Naive thymus-derived CD4-positive, alpha-beta T cell (primary cell): Measurements from ENCODE around the gene OXNAD1. TPM values are rescaled to one million over a fixed set of nuclear protein-coding genes. Genes with fewer than 3 reads are reported as not detected.

Experiments
- ATAC-seq: fragments of 150-1000 bp; cut with Tn5 transposase; 2 replicates; pipeline ENCODE4 v1.10.0; 2021; ENCODE audit warnings: mild to moderate bottlenecking, moderate library complexity
- CTCF ChIA-PET: fragments of 350-600 bp; sonication (Branson Sonifier 250); formaldehyde crosslinking; loops from one replicate; lab custom pipeline; 2021; ENCODE audit warnings: antibody characterized with exemption; lab: Charles Lee
- POLR2A ChIA-PET: fragments of 350-600 bp; sonication (Branson Sonifier 250); formaldehyde crosslinking; loops from one replicate; lab custom pipeline; 2021; ENCODE audit warnings: antibody characterized with exemption, inconsistent platforms; lab: Charles Lee
- DNase-seq, 9 donors: peaks; one replicate each; pipeline versions ENCODE4 v3.0.0 to v3.0.0-alpha.2; 2020 to 2022; ENCODE audit warnings: mixed read lengths in 1 of 9
- H3K27ac ChIP-seq: one replicate; pipeline ENCODE4 v1.7.0; 2013; ENCODE audit warnings: mild to moderate bottlenecking, low read depth, low read length, moderate library complexity
- H3K27me3 ChIP-seq, 2 donors: one replicate each; pipeline ENCODE4 v1.7.0; 2013; ENCODE audit warnings: low read length in 2 of 2, mild to moderate bottlenecking in 2 of 2, moderate library complexity in 2 of 2; ENCODE audit not compliant: control insufficient read depth in 2 of 2, insufficient read depth in 2 of 2
- H3K36me3 ChIP-seq, 3 experiments: 1 replicate in 2 of 3; 2 replicates in 1 of 3; pipeline ENCODE4 v1.7.0; 2013; ENCODE audit warnings: low read length in 3 of 3, mild to moderate bottlenecking in 3 of 3, moderate library complexity in 1 of 3; ENCODE audit not compliant: insufficient read depth in 3 of 3, control insufficient read depth in 2 of 3
- H3K4me1 ChIP-seq, 2 donors: one replicate each; pipeline ENCODE4 v1.7.0; 2013; ENCODE audit warnings: low read length in 2 of 2, mild to moderate bottlenecking in 2 of 2, moderate library complexity in 1 of 2; ENCODE audit not compliant: control insufficient read depth in 2 of 2, insufficient read depth in 2 of 2
- H3K4me3 ChIP-seq: 2 replicates; pipeline ENCODE4 v1.7.0; 2013; ENCODE audit warnings: mild to moderate bottlenecking, low read length
- H3K9me3 ChIP-seq, 3 experiments: 1 replicate in 2 of 3; 2 replicates in 1 of 3; pipeline ENCODE4 v1.7.0; 2013; ENCODE audit warnings: low read length in 3 of 3; ENCODE audit not compliant: control insufficient read depth in 2 of 3
- H3K27ac Mint-ChIP-seq, 9 donors: one replicate each; pipeline ENCODE4 v1.8.0; 2020 to 2022; ENCODE audit warnings: mixed read lengths in 9 of 9, mild to moderate bottlenecking in 8 of 9, moderate library complexity in 5 of 9, inconsistent platforms in 2 of 9
- H3K27me3 Mint-ChIP-seq, 5 donors: one replicate each; pipeline ENCODE4 v1.8.0; 2021 to 2022; ENCODE audit warnings: mixed read lengths in 5 of 5, mild to moderate bottlenecking in 1 of 5
- H3K36me3 Mint-ChIP-seq, 5 donors: one replicate each; pipeline ENCODE4 v1.8.0; 2020 to 2022; ENCODE audit warnings: mixed read lengths in 5 of 5, mild to moderate bottlenecking in 3 of 5, inconsistent platforms in 1 of 5
- H3K4me1 Mint-ChIP-seq, 7 donors: one replicate each; pipeline ENCODE4 v1.8.0; 2020 to 2022; ENCODE audit warnings: mixed read lengths in 7 of 7, mild to moderate bottlenecking in 3 of 7, inconsistent platforms in 1 of 7
- H3K4me3 Mint-ChIP-seq, 10 donors: one replicate each; pipeline ENCODE4 v1.8.0; 2020 to 2022; ENCODE audit warnings: mild to moderate bottlenecking in 10 of 10, mixed read lengths in 10 of 10, moderate library complexity in 6 of 10, inconsistent platforms in 2 of 10
- H3K9me3 Mint-ChIP-seq, 11 donors: one replicate each; pipeline ENCODE4 v1.8.0; 2020 to 2022; ENCODE audit warnings: mixed read lengths in 11 of 11, mild to moderate bottlenecking in 4 of 11, inconsistent platforms in 1 of 11, moderate library complexity in 1 of 11
- intact Hi-C, 2 donors: fragments of 100-400 bp; cut with micrococcal nuclease; formaldehyde crosslinking; loops; one replicate each; pipeline ENCODE4 v1.15.1; 2023
- polyA plus RNA-seq, 2 donors: library from polyadenylated mRNA; unstranded; fragments of 300-500 nt; fragmentation: Illumina TruSeq; gene quantifications; one replicate each; pipeline ENCODE4 v1.2.3, GENCODE V29; 2021
- total RNA-seq, 6 experiments: library from RNA in 5 of 6; stranded (reverse) in 5 of 6; gene quantifications; 1 replicate in 5 of 6; 2 replicates in 1 of 6; pipeline ENCODE4 v1.2.3 and lab custom pipeline; 2021 to 2026

Gene OXNAD1
- total and polyA plus RNA-seq, 7 experiments from 2014 or later, result 80.3 to 171 (median 134) TPM

DNA sequence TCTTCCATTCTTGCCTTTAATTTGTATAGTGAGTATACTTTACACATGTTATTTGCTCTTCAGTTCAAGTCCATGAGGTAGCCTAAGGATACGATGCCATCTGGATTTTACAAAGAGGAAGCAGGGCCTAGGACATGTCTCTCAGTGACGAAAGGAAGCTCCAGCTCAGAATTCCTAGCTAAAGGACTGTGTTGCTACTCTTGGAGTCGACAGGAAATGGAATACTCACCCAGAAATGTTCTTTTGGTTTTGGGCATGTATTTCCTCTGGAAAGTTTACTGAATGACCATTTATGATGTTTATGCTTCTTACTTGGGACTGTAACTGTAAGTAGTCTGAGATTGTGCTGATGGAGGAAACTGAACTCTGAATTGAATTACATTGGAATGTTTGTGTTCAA lies 12.5 kb downstream of the OXNAD1 start:
- no peaks in the 10 kb centered on the region for H3K9me3 Mint-ChIP-seq
- CTCF ChIA-PET, result interaction anchor here (0.6 to 10.9 kb wide), 3 partner anchors 9 to 235 kb away, joined by 3 to 92 read pairs (median 5); partner anchors contain the start of genes DPH3 and OXNAD1
- no peak for ATAC-seq
- H3K27ac Mint-ChIP-seq, result no peak overlapping the region
- no peak for DNase-seq
- H3K36me3 Mint-ChIP-seq, result peaks cover 4 to 24% (median 15%) of the 10 kb centered on the region in 5 donors
- H3K4me1 ChIP-seq, result no peaks in the 10 kb centered on the region
- no peak overlapping the region for H3K4me3 ChIP-seq
- H3K9me3 ChIP-seq, result no peaks in the 10 kb centered on the region
- POLR2A ChIA-PET, result interaction anchor here (0.8 to 1.5 kb wide), 2 partner anchors 9 to 42 kb away, joined by 3 to 4 read pairs; no protein-coding TSS in a partner anchor
- no peaks in the 10 kb centered on the region for H3K27me3 Mint-ChIP-seq
- no peak overlapping the region for H3K27ac ChIP-seq
- no peak overlapping the region for H3K4me3 Mint-ChIP-seq
- H3K36me3 ChIP-seq, result no peaks in the 10 kb centered on the region
- H3K4me1 Mint-ChIP-seq, result peaks cover 0 to 13% (median 5%) of the 10 kb centered on the region in 7 donors
- H3K27me3 ChIP-seq, result no peaks in the 10 kb centered on the region
- intact Hi-C loops, result no loop called here

- H3K27ac Mint-ChIP-seq, result no peak overlapping the region
- H3K36me3 ChIP-seq, result no peaks in the 10 kb centered on the region
- H3K9me3 Mint-ChIP-seq, result peaks cover 0 to 4% (median 0%) of the 10 kb centered on the region in 11 donors
- intact Hi-C loops, result no loop called here
- no peaks in the 10 kb centered on the region for H3K27me3 Mint-ChIP-seq
- CTCF ChIA-PET, result interaction anchor here (0.6 to 10.9 kb wide), 2 partner anchors 11 to 185 kb away, joined by 3 to 92 read pairs; partner anchors contain the start of genes DPH3 and OXNAD1
- no peak overlapping the region for H3K4me3 Mint-ChIP-seq
- no peaks in the 10 kb centered on the region for H3K4me1 ChIP-seq
- peaks cover 5 to 31% (median 21%) of the 10 kb centered on the region in 7 donors for H3K4me1 Mint-ChIP-seq
- DNase-seq (no peak), ATAC-seq (no peak)
- POLR2A ChIA-PET, result interaction anchor here (1.0 kb wide), 1 partner anchor 232 kb away, joined by 3 read pairs; no protein-coding TSS in a partner anchor
- H3K4me3 ChIP-seq, result no peak overlapping the region
- no peaks in the 10 kb centered on the region for H3K27me3 ChIP-seq
- H3K36me3 Mint-ChIP-seq, result peaks cover 10 to 25% (median 16%) of the 10 kb centered on the region in 5 donors
- no peaks in the 10 kb centered on the region for H3K9me3 ChIP-seq
- H3K27ac ChIP-seq, result no peak overlapping the region
These were observed 14.2 kb downstream of the OXNAD1 start for GRCh38 chr3:16279010-16279801.

- intact Hi-C loops, result no loop called here
- POLR2A ChIA-PET, result interaction anchor here (1.0 to 1.5 kb wide), 2 partner anchors 8 to 16 kb away, joined by 3 to 5 read pairs; partner anchors contain the start of genes DPH3 and OXNAD1
- Mint-ChIP-seq H3K27me3 (no peaks in the 10 kb centered on the region), H3K4me3 (no peak overlapping the region), H3K4me1 (peaks cover 20 to 45% (median 35%) of the 10 kb centered on the region in 7 donors), H3K9me3 (peaks cover 0 to 4% (median 0%) of the 10 kb centered on the region in 11 donors), H3K27ac (no peak overlapping the region), H3K36me3 (peaks cover 10 to 27% (median 15%) of the 10 kb centered on the region in 5 donors)
- Histone ChIP-seq H3K36me3 (no peaks in the 10 kb centered on the region), H3K9me3 (no peaks in the 10 kb centered on the region), H3K4me1 (peaks cover 11 to 14% of the 10 kb centered on the region in 2 donors), H3K27ac (no peak overlapping the region), H3K4me3 (no peak overlapping the region), H3K27me3 (no peaks in the 10 kb centered on the region)
- DNase-seq (no peak), ATAC-seq (no peak)
- CTCF ChIA-PET, result interaction anchor here (10.9 kb wide), 1 partner anchor 13 kb away, joined by 92 read pairs; the partner anchor contains the start of genes DPH3 and OXNAD1
These were observed 15.7 kb downstream of the OXNAD1 start for GRCh38 chr3:16280671-16281070.

GRCh38 chr3:16284633-16285032 lies 19.6 kb downstream of the OXNAD1 start:
- H3K4me1 ChIP-seq, result peaks cover 16 to 34% of the 10 kb centered on the region in 2 donors
- H3K4me3 ChIP-seq, result no peak overlapping the region
- ChIA-PET CTCF (interaction anchor here (1.1 to 10.9 kb wide), 3 partner anchors 17 to 33 kb away, joined by 3 to 92 read pairs (median 29); partner anchors contain the start of genes DPH3 and OXNAD1), POLR2A (interaction anchor here (1.6 to 5.1 kb wide), 7 partner anchors 10 to 226 kb away, joined by 5 to 98 read pairs (median 27); partner anchors contain the start of genes DPH3 and OXNAD1)
- Mint-ChIP-seq H3K4me1 (peaks cover 34 to 57% (median 43%) of the 10 kb centered on the region in 7 donors), H3K27me3 (no peaks in the 10 kb centered on the region), H3K9me3 (peaks cover 0 to 4% (median 0%) of the 10 kb centered on the region in 11 donors), H3K27ac (peak overlapping the region; percentile 92 to 99 (median 97)), H3K36me3 (peaks cover 17 to 53% (median 23%) of the 10 kb centered on the region in 5 donors), H3K4me3 (peak overlapping the region; percentile 50 to 98 (median 96))
- H3K9me3 ChIP-seq, result no peaks in the 10 kb centered on the region
- no peak for ATAC-seq
- peaks cover 0 to 15% (median 0%) of the 10 kb centered on the region in 3 experiments for H3K36me3 ChIP-seq
- DNase-seq, result no peak
- H3K27ac ChIP-seq, result peak overlapping the region; percentile 90
- intact Hi-C loops, result loop anchor here (1.0 to 5.0 kb wide), 4 partner anchors 10 to 868 kb away; no protein-coding TSS in a partner anchor
- no peaks in the 10 kb centered on the region for H3K27me3 ChIP-seq

- peak overlapping the region; percentile 67 for H3K4me3 ChIP-seq
These were observed 21.1 kb downstream of the OXNAD1 start for GRCh38 chr3:16286161-16286560.

More at GRCh38 chr3:16286161-16286560, 21.1 kb downstream of the OXNAD1 start:
- peak; percentile 30 to 90 (median 85) for DNase-seq
- H3K4me1 Mint-ChIP-seq, result peaks cover 46 to 72% (median 53%) of the 10 kb centered on the region in 7 donors
- ATAC-seq, result peak; percentile 92
- intact Hi-C loops, result loop anchor here (1.0 to 5.0 kb wide), 8 partner anchors 15 to 866 kb away; partner anchors contain the start of gene OXNAD1 (in 2 of the 2)
- peak overlapping the region; percentile 92 to 99 (median 97) for H3K27ac Mint-ChIP-seq
- ChIA-PET POLR2A (interaction anchor here (0.9 to 5.1 kb wide), 18 partner anchors 8 to 559 kb away, joined by 3 to 98 read pairs (median 4); partner anchors contain the start of genes DPH3, OXNAD1 and RFTN1), CTCF (interaction anchor here (0.8 to 10.9 kb wide), 13 partner anchors 9 to 264 kb away, joined by 3 to 92 read pairs (median 4); partner anchors contain the start of genes DPH3 and OXNAD1)
- H3K4me3 Mint-ChIP-seq, result peak overlapping the region; percentile 87 to 99 (median 96)
- H3K4me1 ChIP-seq, result peaks cover 16 to 45% of the 10 kb centered on the region in 2 donors
- no peaks in the 10 kb centered on the region for H3K9me3 ChIP-seq
- peaks cover 17 to 64% (median 25%) of the 10 kb centered on the region in 5 donors for H3K36me3 Mint-ChIP-seq
- H3K27me3 Mint-ChIP-seq, result no peaks in the 10 kb centered on the region
- peaks cover 0 to 15% (median 0%) of the 10 kb centered on the region in 3 experiments for H3K36me3 ChIP-seq
- H3K27me3 ChIP-seq, result no peaks in the 10 kb centered on the region
- H3K27ac ChIP-seq, result peak overlapping the region; percentile 90
- peaks cover 0 to 4% (median 0%) of the 10 kb centered on the region in 11 donors for H3K9me3 Mint-ChIP-seq
